Amniotic epithelial cell (primary cell): ENCODE data around the gene TTLL5.
A peak's percentile ranks its signal among the peaks of the same experiment; 100 is the strongest.

Source experiments
- DNase-seq: peaks from one replicate; pipeline ENCODE4 v3.0.0-alpha.2; 2010; ENCODE audit warnings: low read depth

Gene TTLL5

DNA sequence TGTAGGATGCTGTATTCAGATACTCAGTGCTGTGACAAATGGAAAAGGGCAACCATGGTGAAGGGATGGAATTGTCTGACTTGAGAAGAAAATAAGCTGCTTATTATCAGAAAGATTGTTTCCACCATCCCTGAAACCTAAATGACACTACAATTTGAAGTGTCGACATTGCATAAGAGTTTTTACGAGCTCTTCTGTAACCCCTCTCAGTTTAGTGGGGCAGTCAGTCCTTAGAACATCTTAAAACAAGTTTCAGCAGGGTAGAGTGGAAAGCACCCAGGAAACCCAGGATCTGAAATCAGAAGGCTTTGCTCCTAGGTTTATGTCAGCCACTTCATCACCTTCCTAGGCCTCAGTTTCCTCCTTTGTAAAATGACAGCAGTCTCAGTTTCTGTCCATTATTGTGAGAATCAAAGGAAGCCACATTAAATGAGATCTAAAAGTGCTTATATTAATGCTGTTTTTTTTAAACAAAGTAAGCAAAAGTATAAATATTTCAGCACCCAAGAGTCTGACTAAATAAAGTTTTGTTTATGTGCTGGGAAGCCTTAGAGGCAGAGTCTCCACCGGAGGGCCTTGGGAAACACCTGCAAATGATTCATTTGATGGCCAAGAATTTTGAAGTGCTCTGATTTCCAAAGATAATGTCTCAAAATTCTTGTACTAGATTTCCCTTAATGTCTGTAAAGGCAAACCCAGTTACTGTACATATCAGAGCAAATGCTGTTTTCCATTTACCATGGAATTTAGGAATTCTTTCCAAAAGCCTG lies 326.3 kb downstream of the TTLL5 start:
- no peak for DNase-seq

DNA sequence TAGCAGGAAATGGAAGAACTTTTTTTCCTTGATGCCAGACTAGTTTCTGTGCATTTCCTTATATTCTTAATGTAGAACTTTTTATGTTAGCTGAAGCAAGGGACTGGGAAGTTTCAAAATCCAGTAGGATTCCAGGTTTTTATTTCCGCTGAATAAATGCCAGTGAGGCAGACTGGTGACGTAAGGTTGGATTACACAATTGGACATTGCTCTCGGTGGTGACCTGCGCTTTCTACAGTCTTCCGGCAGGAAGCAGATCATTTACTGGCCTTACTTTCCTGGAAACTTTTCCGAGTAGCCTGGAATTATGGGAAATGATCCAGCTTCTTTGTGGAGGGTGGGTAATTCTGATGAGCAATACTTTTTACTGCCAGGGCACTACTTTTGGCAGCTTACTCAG lies 328.1 kb downstream of the TTLL5 start:
- peak; percentile 84 for DNase-seq

GRCh38 chr14:75990297-75990696 lies 329.3 kb downstream of the TTLL5 start:
- DNase-seq = no peak

GRCh38 chr14:75991753-75992152 lies 330.7 kb downstream of the TTLL5 start:
- no peak for DNase-seq

GRCh38 chr14:75993567-75994041 lies 332.6 kb downstream of the TTLL5 start:
- no peak for DNase-seq

- peak; percentile 38 for DNase-seq
Observed at GRCh38 chr14:75995372-75996041, 334.5 kb downstream of the TTLL5 start.

DNA sequence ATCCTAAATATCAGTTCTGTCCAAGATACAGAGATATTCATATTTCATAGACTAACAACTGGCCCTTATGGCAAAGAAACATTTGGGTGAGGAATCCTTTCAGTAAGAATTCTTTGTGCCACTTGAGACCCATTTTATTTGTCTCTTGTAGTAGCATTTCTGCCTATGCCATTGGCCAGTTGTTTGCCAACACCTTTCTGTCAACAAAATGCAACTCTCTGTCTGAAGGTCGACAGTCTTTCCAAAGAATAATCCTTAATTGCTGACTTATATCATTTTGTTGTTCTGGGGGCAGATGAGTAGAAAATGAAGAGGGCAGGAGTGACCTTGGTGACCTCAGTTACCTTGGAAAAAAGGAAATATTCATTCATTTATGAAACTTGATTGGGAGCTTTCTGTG lies 335.4 kb downstream of the TTLL5 start:
- DNase-seq = no peak

DNA sequence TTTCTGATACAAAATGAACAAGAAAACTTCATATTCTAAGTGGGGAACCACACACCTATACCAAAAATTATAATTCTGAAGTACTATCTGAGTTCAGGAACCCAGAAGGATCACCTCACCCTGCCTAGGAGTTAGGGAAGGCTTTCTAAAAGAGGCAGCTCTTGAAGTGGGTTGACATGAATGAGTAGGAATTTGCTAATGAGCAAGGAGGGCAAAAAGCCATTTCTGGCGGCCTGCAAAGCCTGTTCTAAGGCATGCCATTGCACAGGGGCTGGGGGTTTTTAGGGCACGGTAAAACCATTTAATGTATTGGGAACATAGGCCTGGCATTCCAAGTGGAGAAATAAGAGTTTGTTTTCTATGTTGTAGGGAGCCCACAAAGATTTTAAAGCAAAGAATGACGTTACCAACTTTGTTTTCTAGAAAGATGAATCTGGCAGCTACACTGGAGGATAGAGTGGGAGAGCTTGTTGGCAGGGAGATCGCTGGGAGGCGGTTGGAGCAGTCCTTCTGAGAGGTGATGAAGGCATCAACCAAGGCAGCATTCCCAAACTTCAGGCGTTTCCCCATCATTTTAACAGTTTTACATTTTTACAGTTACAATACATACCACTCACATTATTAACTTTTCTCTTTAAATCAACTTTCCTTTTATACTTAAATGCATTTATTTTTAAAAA lies 338.6 kb downstream of the TTLL5 start:
- DNase-seq = no peak

DNA sequence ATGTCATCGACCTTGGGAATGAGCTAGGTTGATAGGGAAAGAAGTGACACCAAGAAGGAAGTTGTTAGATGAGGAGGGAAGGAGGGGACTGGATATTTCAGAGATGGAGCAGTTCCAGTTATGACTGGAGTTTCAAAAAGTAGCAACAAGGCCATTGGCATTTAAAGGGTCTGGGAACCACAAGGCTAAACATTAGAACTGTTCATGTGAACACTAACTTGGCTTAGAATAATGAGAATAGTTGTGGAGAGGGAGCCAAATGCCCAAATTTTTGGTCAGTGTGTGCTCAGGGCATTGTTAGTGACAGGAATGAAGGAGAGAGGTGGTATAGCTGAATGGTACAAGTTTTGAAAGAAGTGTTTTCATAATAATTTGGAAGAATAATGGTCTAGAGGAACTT lies 341.3 kb downstream of the TTLL5 start:
- DNase-seq = no peak
